SK-N-SH (cell line): Measurements from ENCODE around the gene TVP23C.

ENCODE experiments used
- EZH2phosphoT487 ChIP-seq: fragments of 200-600 bp; sonication (generic); IDR thresholded peaks from 2 replicates; pipeline ENCODE4 v1.6.1; 2017; ENCODE audit warnings: low read depth, mixed run types, mild to moderate bottlenecking, antibody characterized with exemption, moderate library complexity, borderline replicate concordance
- FOSL2 ChIP-seq: IDR thresholded peaks from 2 replicates; pipeline ENCODE4 v1.4.0; 2012; ENCODE audit warnings: low read depth, mild to moderate bottlenecking, moderate library complexity, borderline replicate concordance
- JUND ChIP-seq: IDR thresholded peaks from 2 replicates; pipeline ENCODE4 v1.4.0; 2012
- POLR2AphosphoS5 ChIP-seq: IDR thresholded peaks from 2 replicates; pipeline ENCODE4 v1.6.1; 2012; ENCODE audit warnings: low read depth, low read length
- RFX5 ChIP-seq: IDR thresholded peaks from 2 replicates; pipeline ENCODE4 v1.6.1; 2012; ENCODE audit warnings: mild to moderate bottlenecking, improper control_type of control experiment, low read length
- YY1 ChIP-seq: IDR thresholded peaks from 2 replicates; pipeline ENCODE4 v1.4.0; 2012; ENCODE audit warnings: low read depth, mild to moderate bottlenecking
- TF ChIP-seq, protein P1 (sequence below): fragments of 200-600 bp; sonication (generic); IDR thresholded peaks from 2 replicates; pipeline ENCODE4 v1.6.1; 2017; ENCODE audit warnings: antibody characterized with exemption, mild to moderate bottlenecking, moderate library complexity

DNA sequence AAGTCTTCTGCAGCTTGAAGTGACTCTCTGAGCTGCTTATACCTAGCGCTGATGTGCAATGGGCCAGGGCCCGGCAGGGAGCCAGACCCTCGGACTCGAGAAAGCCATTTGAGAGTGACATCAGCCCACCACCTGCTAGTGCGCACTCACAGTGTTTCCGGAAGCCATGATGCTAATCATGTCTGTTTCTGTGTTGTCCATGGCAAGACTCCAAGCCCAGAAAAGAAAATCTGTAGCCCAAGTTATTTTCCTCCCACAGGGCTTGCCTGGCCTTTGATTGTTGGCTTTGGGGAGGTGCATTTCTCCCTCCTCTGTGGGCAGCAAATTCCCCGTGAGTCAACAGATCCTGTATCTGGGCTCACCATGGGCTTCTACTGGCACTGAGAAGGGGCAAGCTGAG is 94.0 kb downstream of the TVP23C start:
- TF ChIP-seq RFX5 (no peak), FOSL2 (no peak), POLR2AphosphoS5 (no peak), YY1 (no peak), JUND (no peak), EZH2phosphoT487 (no peak)
- TF ChIP-seq, protein P1, sequence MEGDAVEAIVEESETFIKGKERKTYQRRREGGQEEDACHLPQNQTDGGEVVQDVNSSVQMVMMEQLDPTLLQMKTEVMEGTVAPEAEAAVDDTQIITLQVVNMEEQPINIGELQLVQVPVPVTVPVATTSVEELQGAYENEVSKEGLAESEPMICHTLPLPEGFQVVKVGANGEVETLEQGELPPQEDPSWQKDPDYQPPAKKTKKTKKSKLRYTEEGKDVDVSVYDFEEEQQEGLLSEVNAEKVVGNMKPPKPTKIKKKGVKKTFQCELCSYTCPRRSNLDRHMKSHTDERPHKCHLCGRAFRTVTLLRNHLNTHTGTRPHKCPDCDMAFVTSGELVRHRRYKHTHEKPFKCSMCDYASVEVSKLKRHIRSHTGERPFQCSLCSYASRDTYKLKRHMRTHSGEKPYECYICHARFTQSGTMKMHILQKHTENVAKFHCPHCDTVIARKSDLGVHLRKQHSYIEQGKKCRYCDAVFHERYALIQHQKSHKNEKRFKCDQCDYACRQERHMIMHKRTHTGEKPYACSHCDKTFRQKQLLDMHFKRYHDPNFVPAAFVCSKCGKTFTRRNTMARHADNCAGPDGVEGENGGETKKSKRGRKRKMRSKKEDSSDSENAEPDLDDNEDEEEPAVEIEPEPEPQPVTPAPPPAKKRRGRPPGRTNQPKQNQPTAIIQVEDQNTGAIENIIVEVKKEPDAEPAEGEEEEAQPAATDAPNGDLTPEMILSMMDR = no peak
